SK-N-MC (cell line): ENCODE measurements around the gene KRT17.
A peak's percentile ranks its signal among the peaks of the same experiment; 100 is the strongest.

Experiments used
- DNase-seq: peaks from one replicate; pipeline ENCODE4 v3.0.0-alpha.2; 2011; ENCODE audit warnings: low read depth, low spot score
- H3K27ac ChIP-seq: fragments of 200-600 bp; sonication (generic); 2 replicates; pipeline ENCODE4 v1.5.1; 2016; ENCODE audit warnings: mixed run types
- H3K36me3 ChIP-seq: fragments of 200-600 bp; sonication (generic); 2 replicates; pipeline ENCODE4 v1.6.1; 2017; ENCODE audit warnings: antibody characterized with exemption, low read length, mixed read lengths; ENCODE audit not compliant: insufficient read depth
- H3K4me3 ChIP-seq: fragments of 200-600 bp; sonication (generic); 2 replicates; pipeline ENCODE4 v1.5.1; 2016
- H3K9ac ChIP-seq: fragments of 200-600 bp; sonication (generic); 2 replicates; pipeline ENCODE4 v1.8.0; 2017; ENCODE audit warnings: mixed run types, mixed read lengths; ENCODE audit not compliant: insufficient read length
- H3K9me3 ChIP-seq: fragments of 200-600 bp; sonication (generic); 2 replicates; pipeline ENCODE4 v1.6.1; 2017; ENCODE audit warnings: low read depth, mild to moderate bottlenecking, antibody characterized with exemption, low read length, moderate library complexity, mixed read lengths
- EZH2 ChIP-seq: fragments of 200-600 bp; sonication (generic); IDR thresholded peaks from one replicate; pipeline ENCODE4 v1.6.1; 2017; ENCODE audit warnings: antibody characterized with exemption
- FOXP2 ChIP-seq: optimal IDR thresholded peaks from 2 replicates; pipeline ENCODE3; 2011; ENCODE audit warnings: mild to moderate bottlenecking, moderate library complexity; ENCODE audit not compliant: insufficient read depth; ENCODE audit errors: extremely low read length, control extremely low read depth
- POLR2AphosphoS5 ChIP-seq: IDR thresholded peaks from 2 replicates; pipeline ENCODE4 v1.6.1; 2012; ENCODE audit warnings: mild to moderate bottlenecking, low read depth, low read length, borderline replicate concordance

KRT17 gene

GRCh38 chr17:41664172-41664457 lies 39.7 kb upstream of the KRT17 start:
- Histone ChIP-seq H3K4me3 (no peak overlapping the region), H3K9me3 (no peaks in the 10 kb centered on the region), H3K36me3 (no peaks in the 10 kb centered on the region), H3K9ac (peak overlapping the region; percentile 7), H3K27ac (peak overlapping the region; percentile 84)
- no peak for DNase-seq
- TF ChIP-seq FOXP2 (no peak), EZH2 (no peak), POLR2AphosphoS5 (no peak)

GRCh38 chr17:41663451-41664171 lies 39.2 kb upstream of the KRT17 start:
- TF ChIP-seq POLR2AphosphoS5 (no peak), FOXP2 (no peak), EZH2 (no peak)
- no peak overlapping the region for H3K9ac ChIP-seq
- no peak for DNase-seq
- H3K36me3 ChIP-seq = no peaks in the 10 kb centered on the region
- no peak overlapping the region for H3K4me3 ChIP-seq
- peak overlapping the region; percentile 84 for H3K27ac ChIP-seq
- H3K9me3 ChIP-seq = no peaks in the 10 kb centered on the region

- no peak for DNase-seq
- Histone ChIP-seq H3K36me3 (no peaks in the 10 kb centered on the region), H3K9me3 (no peaks in the 10 kb centered on the region), H3K9ac (no peak overlapping the region), H3K27ac (peak overlapping the region; percentile 75; the same call in 1 of the 2 replicates), H3K4me3 (no peak overlapping the region)
- no peak for TF ChIP-seq POLR2AphosphoS5
- no peak for TF ChIP-seq EZH2
- TF ChIP-seq FOXP2 = no peak
Measured at GRCh38 chr17:41660221-41660711, 35.9 kb upstream of the KRT17 start.

DNA sequence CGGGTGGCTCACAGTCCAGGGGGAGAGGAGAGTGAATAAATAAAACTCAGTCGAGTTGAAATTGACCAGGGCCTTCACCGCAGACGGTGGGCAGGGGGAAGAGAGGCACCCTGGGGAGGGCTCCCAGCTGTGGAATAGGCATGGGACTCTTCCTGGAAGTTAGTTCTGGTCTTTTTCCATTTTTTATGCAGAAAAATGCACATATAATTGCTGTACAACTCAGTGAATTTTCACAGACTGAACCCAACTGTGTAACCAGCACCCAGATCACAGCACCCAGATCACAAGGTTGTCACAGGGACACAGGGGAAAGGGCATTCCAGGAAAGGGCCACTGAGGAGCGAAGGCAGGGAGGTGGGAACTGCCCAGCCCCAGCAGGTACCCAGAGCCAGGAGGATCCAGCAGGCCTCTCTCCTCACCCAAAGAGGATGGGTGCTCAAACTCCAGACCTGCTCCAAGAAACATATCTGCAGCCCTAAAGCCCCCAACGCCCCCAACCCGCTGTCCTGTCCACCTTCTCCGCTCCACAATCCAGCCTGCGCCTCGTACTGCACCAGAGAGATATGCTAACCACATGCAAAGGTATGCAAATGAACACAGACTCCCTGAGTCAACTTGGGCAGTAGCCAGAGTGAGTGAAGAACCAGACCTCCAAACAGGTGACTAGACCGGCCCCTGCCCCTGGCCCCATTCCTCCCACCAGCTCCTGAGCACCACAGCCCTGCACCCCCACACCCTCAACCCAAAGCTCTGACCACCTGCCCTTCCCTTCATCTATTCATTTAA lies 35.2 kb upstream of the KRT17 start:
- peak overlapping the region; percentile 79 for H3K27ac ChIP-seq
- peak overlapping the region; percentile 55 for H3K9ac ChIP-seq
- no peak overlapping the region for H3K4me3 ChIP-seq
- H3K9me3 ChIP-seq = no peaks in the 10 kb centered on the region
- DNase-seq = no peak
- TF ChIP-seq EZH2 (no peak), FOXP2 (no peak), POLR2AphosphoS5 (no peak)
- no peaks in the 10 kb centered on the region for H3K36me3 ChIP-seq

GRCh38 chr17:41658846-41659245 lies 34.5 kb upstream of the KRT17 start:
- Histone ChIP-seq H3K27ac (peak overlapping the region; percentile 79), H3K9me3 (no peaks in the 10 kb centered on the region), H3K4me3 (no peak overlapping the region), H3K9ac (peak overlapping the region; percentile 55), H3K36me3 (no peaks in the 10 kb centered on the region)
- TF ChIP-seq FOXP2 (no peak), EZH2 (no peak), POLR2AphosphoS5 (no peak)
- DNase-seq = no peak

GRCh38 chr17:41657936-41658335 lies 33.6 kb upstream of the KRT17 start:
- H3K9ac ChIP-seq = no peak overlapping the region
- no peak for DNase-seq
- TF ChIP-seq POLR2AphosphoS5 = no peak
- TF ChIP-seq EZH2 = no peak
- no peak for TF ChIP-seq FOXP2
- H3K4me3 ChIP-seq = no peak overlapping the region
- no peaks in the 10 kb centered on the region for H3K9me3 ChIP-seq
- no peaks in the 10 kb centered on the region for H3K36me3 ChIP-seq
- peak overlapping the region; percentile 79 for H3K27ac ChIP-seq

DNA sequence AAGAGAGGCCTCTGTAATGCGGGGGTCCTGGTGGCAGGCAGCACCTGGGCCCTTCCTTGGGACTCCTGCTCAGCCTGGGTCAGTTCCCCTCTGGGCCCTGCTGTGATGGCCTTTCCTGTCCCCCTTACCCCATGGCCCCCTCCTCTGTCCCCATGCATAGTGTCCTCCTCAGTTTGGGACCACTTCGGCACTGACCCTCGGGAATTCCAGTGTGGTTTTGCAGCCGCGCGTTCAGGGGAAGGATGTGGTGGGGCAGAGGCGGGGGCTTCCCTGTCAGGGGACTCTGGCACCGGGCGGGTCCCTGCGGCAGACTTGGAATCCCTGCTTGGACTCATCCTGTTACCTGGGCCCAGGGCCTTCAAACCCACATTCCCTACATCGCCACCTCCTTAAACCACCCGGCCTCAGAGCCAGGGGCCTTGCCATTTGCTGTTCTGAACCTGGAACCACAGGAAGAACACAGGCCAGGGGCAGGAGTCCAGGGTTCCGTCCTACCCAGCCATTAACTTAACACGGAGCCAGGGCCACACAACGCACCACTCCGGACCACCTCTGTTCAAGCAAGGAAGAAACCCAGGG lies 32.9 kb upstream of the KRT17 start:
- peak overlapping the region; percentile 79 for H3K27ac ChIP-seq
- no peak for TF ChIP-seq FOXP2
- TF ChIP-seq POLR2AphosphoS5 = no peak
- no peak for TF ChIP-seq EZH2
- DNase-seq = no peak
- H3K36me3 ChIP-seq = no peaks in the 10 kb centered on the region
- no peaks in the 10 kb centered on the region for H3K9me3 ChIP-seq
- no peak overlapping the region for H3K4me3 ChIP-seq
- no peak overlapping the region for H3K9ac ChIP-seq
